T-helper 17 cell (primary cell): Measurements from ENCODE around the gene TRERF1. TPM values are rescaled to one million over a fixed set of nuclear protein-coding genes. Genes with fewer than 3 reads are reported as not detected.
"Not testable (repeated sequence)": the region's sequence is repeated elsewhere in the genome, so short reads cannot be mapped to it uniquely, and the experiment has no call there.

Experiments used
- ATAC-seq: fragments of 150-1000 bp; cut with Tn5 transposase; 2 replicates; pipeline ENCODE4 v1.10.0; 2021; ENCODE audit warnings: mild to moderate bottlenecking, moderate library complexity
- DNase-seq, 3 donors: peaks; one replicate each; pipeline versions ENCODE4 v3.0.0 to v3.0.0-alpha.2; 2020 to 2021
- H3K9me3 ChIP-seq: one replicate; pipeline ENCODE4 v1.7.0; 2013; ENCODE audit warnings: low read length, mild to moderate bottlenecking; ENCODE audit not compliant: control insufficient read depth, poor library complexity, severe bottlenecking
- H3K27ac Mint-ChIP-seq: one replicate; pipeline ENCODE4 v1.8.0; 2022; ENCODE audit warnings: mild to moderate bottlenecking, moderate library complexity, mixed read lengths
- H3K27me3 Mint-ChIP-seq: one replicate; pipeline ENCODE4 v1.8.0; 2022; ENCODE audit warnings: mixed read lengths
- H3K36me3 Mint-ChIP-seq: one replicate; pipeline ENCODE4 v1.8.0; 2022; ENCODE audit warnings: low read depth, mixed read lengths
- H3K4me1 Mint-ChIP-seq: one replicate; pipeline ENCODE4 v1.8.0; 2022; ENCODE audit warnings: mild to moderate bottlenecking, mixed read lengths
- H3K4me3 Mint-ChIP-seq: one replicate; pipeline ENCODE4 v1.8.0; 2022; ENCODE audit warnings: mild to moderate bottlenecking, moderate library complexity, mixed read lengths
- total RNA-seq, 4 donors: library from RNA in 2 of 4; stranded (reverse) in 2 of 4; gene quantifications; one replicate each; pipeline ENCODE4 v1.2.3 and lab custom pipeline; 2022 to 2026

The TRERF1 gene
- total RNA-seq, 2 donors from 2014 or later = 28.6 to 31.2 TPM

DNA sequence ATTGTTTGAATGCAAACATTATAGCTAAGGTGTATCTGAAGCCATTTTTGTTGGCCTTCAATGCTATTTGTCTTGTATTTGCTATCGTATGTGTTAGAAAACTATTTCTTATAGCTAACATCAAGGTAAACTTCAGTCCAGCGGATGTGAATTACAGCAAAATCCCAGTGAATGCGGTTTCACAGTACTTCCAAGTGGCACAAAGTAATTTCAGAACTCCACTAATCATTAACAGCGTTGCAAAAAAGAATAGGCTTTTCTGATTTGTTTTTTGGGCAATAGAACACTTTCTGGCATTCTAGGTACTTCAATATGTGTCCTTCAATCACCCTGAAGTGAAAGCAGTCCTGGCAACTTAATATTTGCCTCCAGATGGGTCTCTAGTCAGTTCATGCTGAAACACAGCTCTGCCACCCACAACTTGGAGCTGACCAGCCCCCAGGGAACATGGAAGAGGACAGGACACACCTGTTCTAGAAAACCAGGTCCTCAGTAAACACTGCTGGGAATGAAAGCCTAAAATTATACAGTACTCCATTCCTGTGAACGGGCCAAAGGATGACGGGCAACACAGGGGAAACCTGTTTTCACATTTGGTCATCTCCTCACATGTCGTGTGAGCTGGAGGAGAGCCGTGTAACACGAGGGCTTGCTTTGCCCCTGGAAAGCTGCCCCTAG lies 224.4 kb downstream of the TRERF1 start:
- peaks cover 3% of the 10 kb centered on the region for H3K36me3 Mint-ChIP-seq
- no peaks in the 10 kb centered on the region for H3K27me3 Mint-ChIP-seq

DNA sequence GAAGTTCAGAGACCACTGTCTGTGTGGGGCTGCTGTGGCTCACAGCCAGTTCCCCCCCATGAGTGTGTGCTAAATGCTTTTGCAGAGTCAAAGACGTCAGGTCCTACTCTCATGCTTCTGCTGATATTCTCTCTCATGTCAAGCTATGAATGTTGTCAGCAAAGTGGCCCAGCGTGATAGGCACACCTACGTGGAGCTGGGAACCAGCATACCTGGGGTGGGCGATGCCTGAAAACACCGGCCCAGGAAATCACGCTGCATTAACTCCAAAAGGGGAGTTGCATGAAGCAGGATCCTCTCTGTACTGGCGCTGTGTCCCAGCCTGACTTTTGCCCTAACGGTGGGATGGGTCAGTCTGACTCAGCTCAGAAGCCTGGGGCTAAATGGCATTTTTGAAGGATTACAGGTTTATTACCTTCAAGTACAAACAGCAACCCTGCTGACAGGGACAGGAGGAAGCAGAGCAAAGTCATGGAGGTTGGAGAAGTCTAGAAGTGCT lies 225.0 kb downstream of the TRERF1 start:
- Mint-ChIP-seq H3K4me1 (no peaks in the 10 kb centered on the region), H3K27me3 (no peaks in the 10 kb centered on the region), H3K36me3 (peaks cover 3% of the 10 kb centered on the region), H3K27ac (no peak overlapping the region), H3K4me3 (no peak overlapping the region)
- H3K9me3 ChIP-seq = no peaks in the 10 kb centered on the region
- no peak for ATAC-seq
- no peak for DNase-seq

More for the DNA sequence above, 224.4 kb downstream of the TRERF1 start:
- H3K9me3 ChIP-seq = no peaks in the 10 kb centered on the region
- Mint-ChIP-seq H3K27ac (no peak overlapping the region), H3K4me3 (no peak overlapping the region), H3K4me1 (no peaks in the 10 kb centered on the region)
- DNase-seq (no peak), ATAC-seq (no peak)

DNA sequence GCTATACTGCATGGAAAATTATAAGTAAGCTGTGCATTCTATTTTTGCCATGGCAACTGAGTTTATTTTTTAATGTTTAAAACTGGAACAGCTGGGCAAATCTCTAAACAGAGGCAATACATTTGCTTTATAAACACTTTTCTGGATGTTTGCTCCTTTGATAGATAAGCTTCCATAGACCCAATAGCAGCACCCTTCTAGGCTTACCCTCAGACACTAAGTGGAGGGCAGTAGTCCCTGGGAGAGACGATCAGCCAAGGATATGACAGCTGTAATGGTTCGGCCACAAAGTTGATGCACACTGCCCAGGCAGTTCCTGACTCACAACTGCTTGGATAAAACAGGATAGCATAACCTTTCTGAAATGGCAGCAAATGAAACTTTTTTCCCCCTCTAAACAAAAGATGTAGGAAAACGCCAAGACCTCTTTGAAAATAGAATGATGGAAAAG lies 225.5 kb downstream of the TRERF1 start:
- DNase-seq = no peak
- H3K9me3 ChIP-seq = no peaks in the 10 kb centered on the region
- peaks cover 3% of the 10 kb centered on the region for H3K36me3 Mint-ChIP-seq
- no peak for ATAC-seq
- H3K27ac Mint-ChIP-seq = no peak overlapping the region
- H3K4me1 Mint-ChIP-seq = no peaks in the 10 kb centered on the region
- no peak overlapping the region for H3K4me3 Mint-ChIP-seq
- no peaks in the 10 kb centered on the region for H3K27me3 Mint-ChIP-seq

DNA sequence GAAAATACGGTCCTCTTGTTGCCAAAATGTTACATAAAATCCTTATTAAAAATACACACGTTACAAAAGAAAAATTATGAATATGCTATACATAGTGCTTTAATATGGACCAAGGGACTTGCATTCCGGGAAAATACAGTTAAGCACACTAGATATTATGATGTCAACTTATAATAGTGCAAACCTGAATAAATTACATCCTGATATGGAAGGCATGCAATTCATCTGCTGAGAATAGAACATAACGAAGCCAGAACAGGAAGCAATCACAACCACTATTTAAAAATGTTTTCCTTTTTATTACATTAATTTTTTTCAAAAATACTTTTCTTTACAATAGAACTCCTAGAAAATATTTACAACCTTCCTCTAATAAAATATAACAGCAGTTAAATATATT lies 226.3 kb downstream of the TRERF1 start:
- no peak overlapping the region for H3K27ac Mint-ChIP-seq

DNA sequence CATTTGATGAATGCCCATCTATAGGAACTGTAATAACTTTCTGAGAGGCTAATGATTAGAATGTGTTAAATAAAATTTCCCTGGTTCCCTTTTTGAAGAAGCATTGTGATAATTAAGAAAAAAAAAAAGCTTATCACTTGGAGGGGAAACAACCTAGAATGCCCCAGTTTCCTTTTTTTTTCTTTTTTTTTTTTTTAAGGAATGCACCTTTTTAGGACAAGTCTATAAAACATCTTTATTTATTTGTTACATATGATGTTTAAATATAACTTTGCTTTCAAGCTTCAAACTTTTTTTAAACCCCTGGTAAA lies 226.7 kb downstream of the TRERF1 start:
- Mint-ChIP-seq H3K36me3 (peaks cover 3% of the 10 kb centered on the region), H3K27me3 (no peaks in the 10 kb centered on the region), H3K4me1 (no peaks in the 10 kb centered on the region), H3K27ac (no peak overlapping the region), H3K4me3 (no peak overlapping the region)
- no peak for ATAC-seq
- no peaks in the 10 kb centered on the region for H3K9me3 ChIP-seq
- DNase-seq = no peak

More for the DNA sequence above, 226.3 kb downstream of the TRERF1 start:
- Mint-ChIP-seq H3K36me3 (peaks cover 3% of the 10 kb centered on the region), H3K27me3 (no peaks in the 10 kb centered on the region), H3K4me3 (no peak overlapping the region), H3K4me1 (no peaks in the 10 kb centered on the region)
- no peak for DNase-seq
- H3K9me3 ChIP-seq = no peaks in the 10 kb centered on the region
- no peak for ATAC-seq

DNA sequence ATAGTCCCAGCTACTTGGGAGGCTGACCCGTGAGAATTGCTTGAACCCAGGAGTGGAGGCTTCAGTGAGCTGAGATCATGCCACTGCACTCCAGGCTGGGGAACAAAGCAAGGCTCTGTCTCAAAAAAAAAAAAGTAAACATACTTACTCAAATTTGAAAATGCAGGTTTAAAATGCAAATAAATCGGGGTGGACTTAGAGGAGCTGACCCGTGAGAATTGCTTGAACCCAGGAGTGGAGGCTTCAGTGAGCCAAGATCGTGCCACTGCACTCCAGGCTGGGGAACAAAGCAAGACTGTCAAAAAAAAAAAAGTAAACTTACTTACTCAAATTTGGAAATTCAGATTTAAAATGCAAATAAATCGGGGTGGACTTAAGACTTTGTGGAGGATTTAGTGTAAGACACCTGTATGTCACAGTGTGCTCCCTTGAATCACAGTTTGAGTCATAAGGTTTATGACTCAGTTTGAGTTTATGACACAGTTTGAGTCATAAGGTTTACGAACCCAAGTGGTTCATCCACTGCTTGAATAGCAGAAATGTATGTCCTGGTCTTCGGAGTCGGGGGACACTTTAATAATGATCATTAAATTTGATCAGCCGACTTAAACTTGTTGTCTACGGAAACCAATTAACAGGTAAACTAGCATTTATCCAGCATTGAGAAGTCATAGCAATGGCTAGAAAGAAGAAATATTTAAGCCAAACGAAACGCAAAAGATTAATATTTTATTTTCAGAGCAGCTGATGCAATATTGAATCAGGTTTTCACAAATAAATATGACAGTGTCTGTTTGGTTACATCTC lies 227.3 kb downstream of the TRERF1 start:
- no peak overlapping the region for H3K4me3 Mint-ChIP-seq
- peaks cover 2% of the 10 kb centered on the region for H3K36me3 Mint-ChIP-seq
- no peak overlapping the region for H3K27ac Mint-ChIP-seq
- H3K27me3 Mint-ChIP-seq = no peaks in the 10 kb centered on the region
- no peaks in the 10 kb centered on the region for H3K9me3 ChIP-seq
- DNase-seq = no peak
- no peaks in the 10 kb centered on the region for H3K4me1 Mint-ChIP-seq
- ATAC-seq = no peak

DNA sequence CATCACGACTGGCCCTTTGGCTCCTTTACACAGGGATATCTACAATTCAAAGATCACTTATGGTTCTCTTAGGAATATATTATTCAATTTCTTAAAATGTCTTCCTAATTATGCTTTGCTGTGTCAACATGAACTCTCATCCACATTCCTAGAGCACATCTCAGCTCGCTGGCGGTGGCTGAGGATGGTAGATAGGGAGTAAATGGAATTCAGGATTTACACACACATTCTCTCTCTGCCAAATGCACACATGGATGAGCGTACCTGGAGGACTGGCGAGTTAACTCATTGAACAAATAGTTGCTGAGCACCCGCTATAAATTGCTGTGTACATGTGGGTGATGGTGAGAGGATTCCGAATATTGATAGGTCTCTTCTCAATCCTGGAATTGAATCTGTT lies 229.3 kb downstream of the TRERF1 start:
- Mint-ChIP-seq H3K4me3 (no peak overlapping the region), H3K36me3 (peaks cover 2% of the 10 kb centered on the region), H3K27ac (no peak overlapping the region), H3K27me3 (no peaks in the 10 kb centered on the region), H3K4me1 (peaks cover 3% of the 10 kb centered on the region)
- no peak for DNase-seq
- ATAC-seq = no peak
- no peaks in the 10 kb centered on the region for H3K9me3 ChIP-seq

DNA sequence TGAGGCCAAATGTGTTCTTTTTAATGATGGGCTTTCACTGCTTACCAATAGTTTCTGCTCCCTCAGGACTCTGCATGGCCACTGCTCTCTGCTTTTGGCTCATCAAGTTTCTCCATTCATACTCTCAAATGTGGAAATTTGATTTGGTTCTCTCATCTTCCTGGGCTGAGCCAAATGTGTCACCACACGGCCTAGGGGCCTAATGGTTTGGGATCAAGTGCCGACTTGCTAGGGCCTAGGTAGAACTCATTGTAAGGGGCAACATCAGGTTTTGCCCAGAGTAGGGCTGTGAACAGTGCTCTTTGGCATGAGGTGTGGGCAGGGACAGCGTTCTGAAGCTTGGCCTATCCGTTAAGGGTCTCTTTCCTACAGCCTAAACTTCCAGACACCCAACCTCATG lies 230.2 kb downstream of the TRERF1 start:
- Mint-ChIP-seq H3K27ac (no peak overlapping the region), H3K36me3 (peaks cover 2% of the 10 kb centered on the region), H3K4me3 (no peak overlapping the region), H3K27me3 (no peaks in the 10 kb centered on the region), H3K4me1 (peaks cover 7% of the 10 kb centered on the region)
- DNase-seq = no peak
- no peaks in the 10 kb centered on the region for H3K9me3 ChIP-seq
- ATAC-seq = no peak

DNA sequence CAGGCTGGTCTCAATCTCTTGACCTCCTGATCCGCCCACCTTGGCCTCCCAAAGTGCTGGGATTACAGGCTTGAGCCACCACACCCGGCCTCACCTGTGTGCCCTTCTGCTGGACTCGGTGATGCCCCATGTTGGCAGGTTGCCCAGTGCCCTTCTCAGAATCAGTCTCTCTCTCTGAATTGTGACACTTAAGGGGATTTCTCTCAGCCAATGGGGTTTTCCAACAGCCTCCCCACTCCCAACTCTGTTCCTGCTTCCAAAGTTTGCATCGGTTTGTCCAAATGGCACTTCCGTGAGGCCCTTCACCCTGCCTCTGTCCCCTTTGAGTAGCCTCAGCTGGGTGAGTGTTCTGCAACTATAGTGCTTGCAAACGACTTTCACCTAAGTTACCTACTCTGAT lies 230.9 kb downstream of the TRERF1 start:
- DNase-seq = no peak
- Mint-ChIP-seq H3K4me3 (no peak overlapping the region), H3K27ac (no peak overlapping the region), H3K4me1 (peaks cover 8% of the 10 kb centered on the region), H3K36me3 (peaks cover 2% of the 10 kb centered on the region), H3K27me3 (no peaks in the 10 kb centered on the region)
- H3K9me3 ChIP-seq = no peaks in the 10 kb centered on the region
- no peak for ATAC-seq

DNA sequence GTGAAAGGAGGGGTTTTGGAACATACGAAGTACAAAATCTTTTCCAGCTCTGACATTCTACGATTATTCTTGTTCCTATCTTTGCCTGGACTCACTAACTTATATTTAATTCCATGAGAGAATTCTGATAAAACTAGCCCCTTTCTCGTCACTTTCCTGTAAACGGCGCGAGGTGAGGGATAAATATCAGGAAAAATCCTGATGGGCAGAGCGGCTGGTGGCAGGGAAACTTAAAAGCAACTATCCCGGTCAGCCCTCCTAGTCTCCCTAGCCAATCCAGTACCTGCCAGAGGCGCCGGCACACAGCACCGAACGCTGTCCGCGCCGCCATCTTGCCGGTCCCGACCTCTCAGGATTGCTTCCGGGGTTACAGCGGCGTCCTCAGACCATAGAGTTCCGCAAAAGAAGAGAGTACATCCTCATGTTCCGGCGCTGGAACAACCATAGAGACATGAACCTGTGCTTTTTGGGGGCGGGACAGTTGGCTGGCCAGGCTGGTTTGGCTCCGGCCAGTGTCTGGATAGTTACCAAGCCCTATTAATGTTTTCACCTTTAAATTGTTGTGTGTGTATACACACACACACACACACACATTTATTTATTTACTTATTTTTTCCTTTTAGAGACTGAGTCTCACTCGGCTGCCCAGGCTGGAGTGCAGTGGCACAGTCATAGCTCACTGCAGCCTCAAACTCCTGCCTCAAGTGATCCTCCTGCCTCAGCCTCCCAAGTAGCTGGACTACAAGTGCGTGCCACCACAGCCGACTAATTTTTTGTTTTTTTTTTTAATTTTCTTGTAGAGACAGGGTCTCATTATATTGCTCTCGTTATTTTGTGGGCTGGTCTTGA lies 234.0 kb downstream of the TRERF1 start, which contains the start of gene MRPS10:
Gene MRPS10, minus strand, starts transcription at position 343 of the 849 bp plus-strand sequence. Its CDS starts 12 bp downstream, at position 331.
- Mint-ChIP-seq H3K4me1 (peaks cover 12% of the 10 kb centered on the region), H3K36me3 (peaks cover 2% of the 10 kb centered on the region), H3K27me3 (no peaks in the 10 kb centered on the region), H3K4me3 (peak within 1 kb of the TSS; percentile 98), H3K27ac (peak within 1 kb of the TSS; percentile 98)
- DNase-seq (peak; percentile 77 to 82 (median 80)), ATAC-seq (peak; percentile 99)
- H3K9me3 ChIP-seq = no peaks in the 10 kb centered on the region

DNA sequence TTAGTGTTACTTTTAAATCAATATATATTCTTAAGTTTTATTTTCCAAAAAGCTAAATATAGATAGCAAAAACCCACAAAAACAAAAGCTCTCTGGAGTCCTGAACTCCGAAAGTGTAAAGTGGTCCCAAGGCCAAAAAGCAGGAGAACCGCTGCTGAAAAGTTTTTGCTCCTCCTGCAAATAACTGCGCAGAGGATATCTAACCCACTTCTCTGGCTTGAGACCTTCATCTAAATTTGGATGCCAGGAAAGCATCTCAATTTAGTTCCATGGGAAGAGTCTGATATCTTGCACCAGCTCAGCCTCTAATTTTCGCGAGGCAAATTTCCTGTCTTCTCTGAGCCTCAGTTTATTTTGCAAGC lies 234.6 kb downstream of the TRERF1 start:
- peaks cover 2% of the 10 kb centered on the region for H3K36me3 Mint-ChIP-seq
- DNase-seq = no peak
- peak overlapping the region; percentile 98 for H3K27ac Mint-ChIP-seq
- no peaks in the 10 kb centered on the region for H3K9me3 ChIP-seq
- ATAC-seq = no peak
- peak overlapping the region; percentile 98 for H3K4me3 Mint-ChIP-seq
- H3K27me3 Mint-ChIP-seq = no peaks in the 10 kb centered on the region
- peaks cover 14% of the 10 kb centered on the region for H3K4me1 Mint-ChIP-seq

DNA sequence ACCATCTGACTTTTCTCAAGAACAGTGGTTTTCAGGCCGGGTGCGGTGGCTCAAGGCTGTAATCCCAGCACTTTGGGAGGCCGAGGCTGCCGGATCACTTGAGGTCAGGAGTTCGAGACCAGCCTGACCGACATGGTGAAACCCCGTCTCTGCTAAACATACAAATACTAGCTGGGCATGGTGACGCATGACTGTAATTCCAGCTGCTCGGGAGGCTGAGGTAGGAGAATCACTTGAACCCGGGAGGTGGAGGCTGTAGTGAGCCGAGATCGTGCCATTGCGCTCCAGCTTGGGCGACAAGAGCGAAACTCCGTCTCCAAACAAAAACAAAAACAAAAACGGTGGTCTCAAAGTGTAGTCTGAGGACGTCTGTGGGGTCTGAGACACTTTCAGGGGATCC lies 235.2 kb downstream of the TRERF1 start:
- H3K9me3 ChIP-seq = not testable (repeated sequence)
- peak overlapping the region; percentile 54 for H3K27ac Mint-ChIP-seq
- peaks cover 14% of the 10 kb centered on the region for H3K4me1 Mint-ChIP-seq

DNA sequence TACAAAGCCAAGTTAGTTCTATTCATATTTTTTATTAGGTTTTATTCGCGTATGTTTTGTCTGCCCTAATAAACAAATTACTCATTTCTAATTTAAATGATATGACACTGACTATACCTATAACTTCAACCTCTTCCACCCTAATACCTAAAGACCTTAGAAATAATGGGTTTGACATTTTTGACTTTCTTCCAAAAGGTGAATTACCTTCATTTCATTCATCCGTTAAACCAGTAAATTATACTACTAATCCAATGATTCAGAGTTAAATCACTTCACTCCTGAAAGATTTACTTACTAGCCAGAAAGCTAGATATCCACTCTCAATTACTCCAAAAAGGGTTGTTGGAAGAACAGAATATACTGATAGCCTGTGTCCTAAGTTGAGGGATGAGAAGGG lies 239.3 kb downstream of the TRERF1 start:
- no peaks in the 10 kb centered on the region for H3K9me3 ChIP-seq
- no peak for DNase-seq
- Mint-ChIP-seq H3K4me3 (no peak overlapping the region), H3K27ac (no peak overlapping the region), H3K27me3 (no peaks in the 10 kb centered on the region), H3K4me1 (peaks cover 10% of the 10 kb centered on the region), H3K36me3 (no peaks in the 10 kb centered on the region)
- ATAC-seq = no peak

More for the DNA sequence above, 235.2 kb downstream of the TRERF1 start:
- H3K27me3 Mint-ChIP-seq, ATAC-seq, H3K36me3 Mint-ChIP-seq, DNase-seq: not testable (repeated sequence)
- H3K4me3 Mint-ChIP-seq = peak overlapping the region; percentile 77
